ENCODE results near the gene WDFY1. TPM values are rescaled to one million over a fixed set of nuclear protein-coding genes. Genes with fewer than 3 reads are reported as not detected.

The WDFY1 gene
- total and polyA plus RNA-seq, 2 donors (not counting 3 experiments of a cell fraction or from before 2014, with no cell fraction given): 54.7 to 68.7 TPM

- dilution Hi-C loops (cut with MboI; ENCODE audit: extremely low pct_ligation_motif_present, low sequenced_read_pairs): no loop called here
- intact Hi-C loops (cut with micrococcal nuclease): no loop called here
Observed at GRCh38 chr2:223854741-223855140, 90.4 kb downstream of the WDFY1 start.

More at GRCh38 chr2:223854741-223855140, 90.4 kb downstream of the WDFY1 start:
- Histone ChIP-seq H3K4me3 (replicated peaks in 1 of 3; ENCODE audit: insufficient read depth in 1 of 3, low read depth in 1 of 3, low read length in 3 of 3) (no peak overlapping the region), H3K9me1 (replicated peaks; ENCODE audit: control insufficient read depth, extremely low read depth, insufficient read depth, low read length) (no peaks in the 10 kb centered on the region), H3K27me3 (ENCODE audit: control insufficient read depth in 2 of 2, insufficient read depth in 2 of 2, low read length in 2 of 2) (no peaks in the 10 kb centered on the region), H4K20me1 (replicated peaks; ENCODE audit: control insufficient read depth, extremely low read depth, insufficient read depth, low read length) (no peaks in the 10 kb centered on the region), H3K4me2 (ENCODE audit: insufficient read depth, low read length) (no peak overlapping the region), H3K9ac (replicated peaks; ENCODE audit: extremely low read depth, insufficient read depth, low read length) (no peak overlapping the region), H3K27ac (ENCODE audit: insufficient read depth, low read depth, low read length) (no peak overlapping the region), H3K4me1 (ENCODE audit: control insufficient read depth, extremely low read depth, insufficient read depth, low read length) (no peaks in the 10 kb centered on the region), H3K9me3 (replicated peaks; ENCODE audit: control insufficient read depth, insufficient read depth, low read length) (no peaks in the 10 kb centered on the region), H2AFZ (ENCODE audit: low read depth, low read length) (no peak overlapping the region), H3K36me3 (ENCODE audit: control insufficient read depth in 2 of 2, extremely low read depth in 1 of 2, insufficient read depth in 2 of 2, low read length in 2 of 2) (no peaks in the 10 kb centered on the region), H3K79me2 (ENCODE audit: control insufficient read depth, insufficient read depth, low read length) (no peaks in the 10 kb centered on the region)
- BruUV-seq (replicated peaks): no TSS peak
- TF ChIP-seq MYC (IDR thresholded peaks at IDR 0.05; ENCODE audit: low read depth, low read length) (no peak), EZH2 (IDR thresholded peaks at IDR 0.05; ENCODE audit: borderline replicate concordance, low read depth, low read length, severe bottlenecking) (no peak), MAX (IDR thresholded peaks at IDR 0.05; ENCODE audit: insufficient read depth, insufficient read length) (no peak), POLR2A (IDR thresholded peaks at IDR 0.05; ENCODE audit: low read depth, low read length) (no peak), FOS (IDR thresholded peaks at IDR 0.05; ENCODE audit: borderline replicate concordance, insufficient read depth, low read length) (no peak), GATA2 (IDR thresholded peaks at IDR 0.05; ENCODE audit: insufficient read depth, insufficient read length, low read depth, low read length) (no peak), JUN (IDR thresholded peaks at IDR 0.05; ENCODE audit: borderline replicate concordance, insufficient read depth, insufficient read length, low read depth) (no peak), POLR2AphosphoS5 (IDR thresholded peaks at IDR 0.05; ENCODE audit: insufficient read depth, low read depth, low read length) (no peak), CTCF (IDR thresholded peaks at IDR 0.05; ENCODE audit: extremely low read depth in 1 of 2, insufficient read depth in 1 of 2, low read depth in 1 of 2, low read length in 2 of 2) (no peak)
- ChIA-PET POLR2A (no interaction called here), CTCF (no interaction called here)
- DNase-seq (ENCODE audit: low read depth, low spot score): no peak
- FAIRE-seq: no peak

Data from endothelial cell of umbilical vein (primary cell).